SK-N-MC (cell line): Measurements from ENCODE around the gene TRAM2.

Source experiments
- DNase-seq: peaks from one replicate; pipeline ENCODE4 v3.0.0-alpha.2; 2011; ENCODE audit warnings: low read depth, low spot score
- H3K27ac ChIP-seq: fragments of 200-600 bp; sonication (generic); 2 replicates; pipeline ENCODE4 v1.5.1; 2016; ENCODE audit warnings: mixed run types
- H3K36me3 ChIP-seq: fragments of 200-600 bp; sonication (generic); 2 replicates; pipeline ENCODE4 v1.6.1; 2017; ENCODE audit warnings: antibody characterized with exemption, low read length, mixed read lengths; ENCODE audit not compliant: insufficient read depth
- H3K4me3 ChIP-seq: fragments of 200-600 bp; sonication (generic); 2 replicates; pipeline ENCODE4 v1.5.1; 2016
- H3K9ac ChIP-seq: fragments of 200-600 bp; sonication (generic); 2 replicates; pipeline ENCODE4 v1.8.0; 2017; ENCODE audit warnings: mixed run types, mixed read lengths; ENCODE audit not compliant: insufficient read length
- H3K9me3 ChIP-seq: fragments of 200-600 bp; sonication (generic); 2 replicates; pipeline ENCODE4 v1.6.1; 2017; ENCODE audit warnings: low read depth, mild to moderate bottlenecking, antibody characterized with exemption, low read length, moderate library complexity, mixed read lengths
- EZH2 ChIP-seq: fragments of 200-600 bp; sonication (generic); IDR thresholded peaks from one replicate; pipeline ENCODE4 v1.6.1; 2017; ENCODE audit warnings: antibody characterized with exemption
- FOXP2 ChIP-seq: optimal IDR thresholded peaks from 2 replicates; pipeline ENCODE3; 2011; ENCODE audit warnings: mild to moderate bottlenecking, moderate library complexity; ENCODE audit not compliant: insufficient read depth; ENCODE audit errors: extremely low read length, control extremely low read depth
- POLR2AphosphoS5 ChIP-seq: IDR thresholded peaks from 2 replicates; pipeline ENCODE4 v1.6.1; 2012; ENCODE audit warnings: mild to moderate bottlenecking, low read depth, low read length, borderline replicate concordance

Gene TRAM2

DNA sequence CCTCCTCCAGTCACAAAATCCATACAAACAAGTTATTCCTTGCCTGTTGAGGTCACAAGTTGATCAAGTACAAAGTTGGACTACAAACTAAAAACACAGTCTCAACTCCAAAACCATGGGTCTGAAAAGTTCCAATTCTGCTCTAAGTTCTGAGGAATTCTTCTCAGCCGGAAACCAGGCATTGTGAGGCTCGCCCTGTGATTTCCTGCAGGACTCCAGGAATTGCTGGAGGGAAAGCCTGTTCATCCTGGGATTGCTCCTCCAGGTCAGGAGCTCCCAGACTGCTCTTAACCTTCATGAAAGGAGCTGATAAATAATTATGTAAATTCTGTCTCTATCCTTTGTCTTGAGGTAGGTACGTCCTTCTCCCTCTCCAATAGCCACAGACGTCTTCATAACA lies 8.5 kb downstream of the TRAM2 start:
- DNase-seq, result no peak
- H3K27ac ChIP-seq, result no peak overlapping the region
- no peaks in the 10 kb centered on the region for H3K36me3 ChIP-seq
- H3K9me3 ChIP-seq, result no peaks in the 10 kb centered on the region
- H3K4me3 ChIP-seq, result no peak overlapping the region
- no peak overlapping the region for H3K9ac ChIP-seq
- no peak for TF ChIP-seq FOXP2
- TF ChIP-seq EZH2, result no peak

DNA sequence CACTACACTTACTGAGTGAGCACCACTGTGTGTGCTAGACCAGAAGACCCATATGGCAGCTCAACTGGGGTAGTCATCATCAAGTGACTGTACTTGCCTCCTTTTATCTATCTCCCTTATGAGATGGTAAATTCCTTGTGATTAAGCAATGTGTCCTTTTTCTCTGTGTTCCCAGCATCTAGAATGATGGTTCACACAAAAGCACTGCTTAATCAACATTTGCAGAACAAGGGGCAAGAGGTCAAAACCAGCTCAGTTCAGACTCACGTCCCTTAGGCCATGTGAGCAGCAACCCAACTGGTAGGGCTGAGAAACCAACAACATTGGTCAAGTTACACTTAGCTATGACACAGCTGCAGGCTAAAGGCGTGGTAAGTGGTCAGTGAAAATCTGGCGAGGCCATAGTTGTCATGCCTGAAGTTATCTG lies 10.0 kb downstream of the TRAM2 start:
- TF ChIP-seq FOXP2, result no peak
- Histone ChIP-seq H3K36me3 (no peaks in the 10 kb centered on the region), H3K9me3 (no peaks in the 10 kb centered on the region), H3K27ac (no peak overlapping the region), H3K4me3 (no peak overlapping the region), H3K9ac (no peak overlapping the region)
- DNase-seq, result no peak

DNA sequence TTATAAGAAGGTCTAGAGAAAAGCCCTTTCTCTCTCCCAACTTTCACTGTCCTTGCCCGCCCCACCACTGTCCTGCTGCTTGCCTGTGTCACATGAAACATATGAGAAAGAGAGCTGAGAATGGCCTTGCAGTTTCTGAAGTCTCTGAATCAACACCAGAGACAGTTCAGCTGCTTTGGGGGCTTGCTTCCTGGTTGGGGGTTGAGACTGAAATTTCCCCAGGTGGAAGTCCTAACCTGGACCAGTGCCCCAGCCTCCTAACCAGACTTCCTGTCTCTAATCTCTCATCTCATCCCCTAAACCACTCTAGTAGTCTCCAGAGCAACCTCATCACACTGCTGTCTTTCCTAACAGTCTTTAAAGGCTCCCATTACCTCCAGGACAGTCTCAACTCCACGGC lies 10.7 kb downstream of the TRAM2 start:
- Histone ChIP-seq H3K27ac (no peak overlapping the region), H3K9me3 (no peaks in the 10 kb centered on the region), H3K4me3 (no peak overlapping the region), H3K36me3 (no peaks in the 10 kb centered on the region), H3K9ac (no peak overlapping the region)
- DNase-seq, result no peak
- TF ChIP-seq POLR2AphosphoS5, result no peak
- TF ChIP-seq EZH2, result no peak
- no peak for TF ChIP-seq FOXP2

DNA sequence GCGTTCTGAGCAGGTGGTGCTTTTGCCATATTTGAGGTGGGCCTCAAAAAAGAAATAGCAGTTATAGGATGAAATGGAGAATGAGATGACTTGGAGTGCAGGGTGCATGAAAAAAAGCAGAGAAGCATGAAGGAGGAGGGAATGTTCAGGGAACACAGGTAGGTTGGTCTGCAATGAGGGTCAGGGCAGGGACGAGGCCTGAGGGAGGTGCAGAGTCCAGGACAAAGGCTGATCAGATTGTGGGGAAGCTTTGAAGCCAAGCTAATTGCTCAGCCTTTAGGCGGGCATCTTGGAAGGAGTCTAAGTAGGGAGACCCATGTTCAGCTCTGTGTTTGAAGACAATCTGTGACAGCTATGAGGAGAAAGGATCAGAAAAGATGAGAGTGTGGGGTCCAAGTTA lies 12.0 kb downstream of the TRAM2 start:
- Histone ChIP-seq H3K36me3 (no peaks in the 10 kb centered on the region), H3K9me3 (no peaks in the 10 kb centered on the region), H3K27ac (no peak overlapping the region), H3K4me3 (no peak overlapping the region), H3K9ac (no peak overlapping the region)
- TF ChIP-seq EZH2, result no peak
- TF ChIP-seq POLR2AphosphoS5, result no peak
- TF ChIP-seq FOXP2, result no peak
- no peak for DNase-seq

DNA sequence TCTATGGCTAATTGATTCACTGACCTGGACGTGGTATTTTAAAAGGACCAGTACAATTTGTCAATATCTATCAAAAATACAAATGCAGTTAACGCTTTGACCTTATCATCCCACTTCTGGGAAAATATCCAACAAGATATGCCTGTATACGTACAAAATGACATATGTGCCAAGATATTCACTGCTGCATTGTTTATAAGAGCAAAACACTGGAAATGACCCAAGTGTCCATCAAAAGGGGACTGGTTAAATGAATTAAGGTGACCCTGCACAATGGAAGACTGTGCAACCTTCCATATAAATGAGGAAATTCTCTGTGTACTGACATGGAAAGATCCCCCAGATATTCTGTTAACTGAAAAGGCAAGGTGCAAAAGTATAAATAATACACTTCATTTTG lies 13.9 kb downstream of the TRAM2 start:
- Histone ChIP-seq H3K36me3 (no peaks in the 10 kb centered on the region), H3K9me3 (no peaks in the 10 kb centered on the region), H3K4me3 (no peak overlapping the region), H3K27ac (no peak overlapping the region), H3K9ac (no peak overlapping the region)
- TF ChIP-seq POLR2AphosphoS5, result no peak
- TF ChIP-seq EZH2, result no peak
- TF ChIP-seq FOXP2, result no peak
- DNase-seq, result no peak

DNA sequence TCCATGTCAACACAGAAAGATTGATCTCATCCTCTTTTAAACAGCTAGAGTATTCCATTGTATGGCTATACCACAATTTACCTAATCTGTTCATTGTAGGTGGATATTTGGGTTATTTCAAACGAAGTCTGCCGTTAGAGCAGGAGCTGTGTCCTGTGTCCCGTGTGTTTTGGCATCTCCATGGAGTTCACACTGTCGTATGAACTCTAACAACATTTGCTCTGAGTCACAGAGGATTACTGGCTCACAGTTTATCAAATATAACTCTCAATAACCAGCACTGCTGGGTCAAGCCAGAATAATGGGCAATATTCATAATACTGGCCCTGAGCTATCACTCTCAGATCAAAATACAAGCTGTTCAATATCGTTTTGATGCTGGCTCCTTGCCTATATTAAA lies 16.4 kb downstream of the TRAM2 start:
- no peaks in the 10 kb centered on the region for H3K36me3 ChIP-seq
- no peak for DNase-seq
- no peak overlapping the region for H3K27ac ChIP-seq
- TF ChIP-seq FOXP2 (no peak), EZH2 (no peak), POLR2AphosphoS5 (no peak)
- no peak overlapping the region for H3K9ac ChIP-seq
- H3K9me3 ChIP-seq, result no peaks in the 10 kb centered on the region
- no peak overlapping the region for H3K4me3 ChIP-seq

DNA sequence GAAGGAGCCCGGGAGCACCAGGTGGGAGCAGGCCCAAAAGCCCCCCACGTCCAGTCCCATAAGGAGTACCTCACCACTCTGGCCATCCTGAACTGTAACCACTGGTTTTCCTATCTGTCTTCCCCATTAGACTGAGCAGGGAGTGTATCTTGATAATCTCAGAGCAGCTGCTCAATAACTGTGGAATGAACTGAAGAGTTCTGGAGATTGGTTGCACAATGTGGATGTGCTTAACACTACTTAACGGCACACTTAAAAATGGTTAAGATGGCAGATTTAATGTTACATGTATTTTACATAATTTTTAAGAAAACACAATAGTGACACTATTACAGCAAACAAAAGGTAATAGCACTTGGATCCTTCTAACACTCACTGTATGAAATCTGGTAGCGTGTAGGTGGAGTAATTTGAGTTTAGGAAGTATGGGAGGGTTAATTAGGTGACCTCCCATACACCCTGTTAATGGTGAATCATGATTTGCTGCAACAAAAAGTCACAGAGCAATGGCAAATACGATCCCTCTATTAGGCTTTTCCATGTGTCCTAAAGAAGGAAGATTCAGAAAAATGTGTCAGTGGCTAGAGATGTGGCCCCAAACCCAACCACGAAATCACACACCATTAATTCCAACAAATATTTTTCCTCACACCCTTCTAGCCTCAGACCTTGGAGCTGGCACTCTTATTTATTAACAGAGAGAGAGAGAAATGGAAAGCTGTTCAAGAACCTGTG lies 18.4 kb downstream of the TRAM2 start:
- Histone ChIP-seq H3K36me3 (no peaks in the 10 kb centered on the region), H3K27ac (no peak overlapping the region), H3K4me3 (no peak overlapping the region), H3K9me3 (no peaks in the 10 kb centered on the region), H3K9ac (no peak overlapping the region)
- TF ChIP-seq POLR2AphosphoS5, result no peak
- no peak for TF ChIP-seq FOXP2
- no peak for DNase-seq

DNA sequence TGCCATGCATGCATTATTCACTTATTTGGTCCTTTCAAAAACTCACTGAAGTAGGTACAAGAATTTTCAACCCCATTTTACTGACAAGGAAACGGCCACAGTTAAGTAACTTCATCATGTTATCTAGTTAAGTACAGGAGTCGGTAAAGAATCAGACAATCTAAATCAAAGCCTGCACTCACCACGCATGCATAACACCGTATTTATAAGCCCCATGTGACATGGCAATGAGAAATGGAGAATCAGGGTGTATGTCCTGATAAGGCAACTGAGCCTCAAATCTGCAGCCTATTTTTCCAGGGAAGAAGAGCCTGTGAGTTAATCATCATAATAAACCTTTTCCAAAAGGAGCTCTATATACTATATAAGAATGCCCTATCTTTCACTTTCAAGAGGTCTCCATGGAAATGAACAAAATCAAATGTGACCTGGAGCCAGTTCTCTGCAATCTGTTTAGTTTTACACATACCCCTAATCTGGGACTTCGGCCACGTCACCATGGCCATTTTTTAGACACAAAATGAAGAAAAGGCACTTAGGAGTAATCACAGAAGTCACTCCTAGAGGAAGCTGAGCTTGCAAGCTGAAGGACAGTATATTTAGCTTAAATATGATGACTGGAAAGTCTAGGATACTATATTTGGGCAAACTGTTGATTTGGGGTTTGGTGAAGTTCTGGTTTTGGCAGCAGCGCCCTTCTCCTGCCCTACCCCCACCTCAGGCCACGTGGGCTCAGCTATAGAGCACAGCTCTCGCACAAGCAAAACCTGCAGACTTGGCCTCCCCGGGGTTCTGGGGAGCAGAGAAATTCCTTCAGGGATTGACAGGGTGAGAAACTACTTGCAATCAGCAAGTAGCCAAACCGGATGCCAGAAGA lies 19.2 kb downstream of the TRAM2 start:
- H3K9ac ChIP-seq, result no peak overlapping the region
- no peak for DNase-seq
- no peak overlapping the region for H3K4me3 ChIP-seq
- H3K36me3 ChIP-seq, result no peaks in the 10 kb centered on the region
- H3K27ac ChIP-seq, result no peak overlapping the region
- no peaks in the 10 kb centered on the region for H3K9me3 ChIP-seq
- TF ChIP-seq EZH2 (no peak), POLR2AphosphoS5 (no peak), FOXP2 (no peak)

DNA sequence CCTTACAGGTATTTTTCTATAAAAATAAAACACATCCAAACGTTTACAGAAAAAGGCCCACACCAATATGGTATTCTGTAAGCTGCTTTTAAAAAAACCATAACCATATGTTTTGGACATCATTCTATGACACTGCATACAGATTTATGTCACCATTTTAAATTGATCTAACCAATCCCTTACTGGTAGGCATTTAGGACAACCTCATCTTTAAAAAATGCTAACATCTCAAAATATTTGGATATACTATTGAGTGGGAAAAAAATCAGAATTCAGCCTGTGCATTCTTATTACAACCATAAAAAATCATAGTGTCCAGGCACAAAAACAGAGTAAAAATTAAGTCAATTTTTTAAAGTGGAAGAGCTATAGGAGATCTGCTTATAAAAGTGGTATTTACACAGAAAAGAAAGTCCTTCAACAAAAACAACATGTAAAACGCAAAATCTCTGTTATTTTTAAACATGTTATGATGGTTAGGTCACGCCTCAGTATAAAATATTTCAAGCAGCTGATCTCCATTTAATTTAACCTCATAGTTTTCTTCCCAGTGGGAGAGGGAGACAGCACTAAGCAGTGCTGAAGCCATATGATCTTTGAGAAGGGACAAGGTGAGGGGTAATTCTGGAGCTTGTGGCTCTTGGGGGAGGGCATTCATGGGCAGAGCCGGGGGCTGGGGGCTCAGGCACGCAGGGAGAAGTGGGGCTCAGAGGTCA lies 21.2 kb downstream of the TRAM2 start:
- TF ChIP-seq EZH2, result no peak
- no peak for TF ChIP-seq FOXP2
- TF ChIP-seq POLR2AphosphoS5, result no peak
- no peak for DNase-seq
- Histone ChIP-seq H3K27ac (no peak overlapping the region), H3K9ac (no peak overlapping the region), H3K36me3 (no peaks in the 10 kb centered on the region), H3K9me3 (no peaks in the 10 kb centered on the region), H3K4me3 (no peak overlapping the region)
